CD4-positive, alpha-beta T cell treated with Interleukin-6 for 4 hours (primary cell): ENCODE data around the gene ZNF91.
"Not testable (repeated sequence)": the region's sequence is repeated elsewhere in the genome, so short reads cannot be mapped to it uniquely, and the experiment has no call there.

Experiments
- DNase-seq: peaks from one replicate; pipeline ENCODE4 v3.0.0-alpha.2; 2020; ENCODE audit warnings: mixed read lengths

Gene ZNF91

DNA sequence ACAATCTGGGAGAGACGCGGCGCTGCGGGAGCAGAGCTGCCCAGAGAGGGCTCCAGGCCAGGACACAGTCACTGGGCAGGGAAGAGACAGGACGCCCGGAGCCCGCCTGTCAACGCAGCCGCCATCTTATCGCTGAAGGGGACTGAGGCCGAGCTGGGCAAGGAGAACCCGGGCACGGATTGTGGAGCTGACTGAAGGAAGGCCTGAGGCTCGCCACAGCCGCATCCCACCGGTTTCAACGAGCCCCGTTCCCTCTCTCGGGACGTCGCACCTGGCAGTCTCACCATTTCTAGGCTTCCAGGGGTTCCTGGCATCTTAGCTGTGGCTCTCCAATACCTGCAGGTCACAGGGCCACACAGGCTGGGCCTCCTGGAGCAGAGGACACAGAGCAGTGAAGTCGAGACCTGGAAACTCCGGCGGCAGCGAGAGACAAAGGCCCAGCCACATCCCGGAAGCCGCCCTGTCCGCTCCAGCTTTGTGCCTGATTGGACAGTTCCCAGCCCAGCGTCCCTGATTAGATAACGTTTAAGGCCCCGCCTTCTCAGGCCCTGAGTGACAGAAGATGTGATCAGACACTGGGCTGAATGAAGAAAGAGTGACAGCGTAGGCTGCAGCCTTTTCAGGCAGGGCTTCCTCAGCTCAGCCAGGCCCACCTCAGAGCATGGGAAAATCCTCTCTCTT lies at the start of gene ZNF91:
ZNF91 (minus strand) TSS at position 431 of the 681 bp plus-strand sequence; CDS start at position 314, 117 bp downstream.
- peak; percentile 92 for DNase-seq

DNA sequence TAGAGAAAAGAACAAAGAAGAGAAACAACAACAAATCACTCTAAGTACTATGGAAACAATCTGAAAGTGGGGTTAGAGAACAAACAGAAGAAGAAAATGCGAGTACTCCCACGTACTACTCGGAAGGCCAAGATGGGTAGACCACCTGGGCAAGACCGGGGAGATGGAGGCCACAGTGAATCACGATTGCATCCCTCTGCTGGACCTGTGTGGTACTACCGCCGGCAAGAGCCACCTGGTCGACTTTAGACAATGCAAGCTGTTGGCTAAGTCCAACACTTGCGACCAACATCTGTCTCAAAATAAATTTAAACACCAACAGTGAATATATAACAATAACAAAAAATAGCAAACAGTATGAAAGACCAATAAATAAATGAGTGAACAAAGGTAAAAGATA lies 45.5 kb upstream of the ZNF91 start:
- no peak for DNase-seq

DNA sequence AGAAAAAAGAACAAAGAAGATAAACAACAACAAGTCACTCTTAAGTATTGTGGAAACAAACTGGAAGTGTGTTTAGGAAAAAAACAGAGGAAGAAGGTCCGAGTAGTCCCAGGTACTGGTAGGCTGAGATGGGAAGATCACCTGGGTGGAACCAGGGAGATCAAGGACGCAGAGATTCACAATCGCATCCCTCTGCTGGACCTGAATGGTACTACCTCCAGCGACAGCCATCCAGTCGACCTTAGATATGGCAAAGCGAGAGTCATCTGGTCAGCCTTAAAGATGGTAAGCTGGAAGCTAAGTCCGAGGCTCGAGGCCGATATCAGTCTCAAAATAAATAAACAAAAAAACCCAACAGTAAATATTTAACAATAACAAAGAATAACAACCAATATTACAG lies 44.9 kb upstream of the ZNF91 start:
- DNase-seq = no peak

DNA sequence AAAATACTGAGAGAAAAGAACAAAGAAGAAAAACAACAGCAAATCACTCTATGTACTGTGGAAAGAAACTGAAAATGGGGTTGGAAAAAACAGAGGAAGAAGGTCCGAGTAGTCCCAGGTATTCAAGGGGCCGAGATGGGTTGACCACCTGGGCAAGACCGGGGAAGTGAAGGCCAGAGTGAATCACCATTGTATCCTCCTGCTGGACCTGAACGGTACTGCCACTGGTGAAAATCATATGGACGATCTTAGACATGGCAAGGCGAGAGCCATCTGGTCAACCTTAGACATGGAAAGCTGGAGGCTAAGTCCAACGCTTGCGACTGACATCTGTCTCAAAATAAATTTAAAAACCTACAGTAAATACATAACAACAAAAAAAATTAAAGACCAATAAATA lies 44.4 kb upstream of the ZNF91 start:
- DNase-seq = no peak

DNA sequence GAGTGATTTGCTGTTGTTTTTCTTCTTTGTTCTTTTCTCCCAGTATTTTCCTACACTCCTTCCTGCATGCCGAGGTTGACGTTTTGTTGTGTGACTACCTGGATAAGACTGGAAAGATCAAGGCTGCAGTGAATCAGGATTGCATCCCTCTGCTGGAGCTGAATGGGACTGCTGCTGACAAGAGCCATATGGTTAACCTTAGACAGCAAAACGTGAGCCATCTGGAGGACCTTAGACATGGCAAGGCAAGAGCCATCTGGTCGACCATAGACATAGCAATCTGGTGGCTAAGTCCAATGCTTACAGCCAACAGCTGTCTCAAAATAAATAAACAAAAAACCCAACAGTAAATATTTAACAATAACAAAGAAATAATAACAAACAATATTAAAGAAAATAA lies 42.6 kb upstream of the ZNF91 start:
- DNase-seq = no peak

DNA sequence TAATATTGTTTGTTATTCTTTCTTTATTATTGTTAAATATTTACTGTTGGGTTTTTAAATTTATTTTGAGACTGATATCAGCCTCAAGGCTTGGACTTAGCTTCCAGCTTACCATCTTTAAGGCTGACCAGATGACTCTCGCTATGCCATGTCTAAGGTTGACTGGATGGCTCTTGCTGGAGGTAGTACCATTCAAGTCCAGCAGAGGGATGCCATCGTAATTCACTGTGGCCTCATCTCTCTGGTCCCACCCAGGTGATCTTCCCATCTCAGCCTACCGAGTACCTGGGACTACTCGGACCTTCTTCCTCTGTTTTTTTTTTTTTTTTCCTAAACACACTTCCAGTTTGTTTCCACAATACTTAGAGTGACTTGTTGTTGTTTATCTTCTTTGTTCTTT lies 41.7 kb upstream of the ZNF91 start:
- no peak for DNase-seq

DNA sequence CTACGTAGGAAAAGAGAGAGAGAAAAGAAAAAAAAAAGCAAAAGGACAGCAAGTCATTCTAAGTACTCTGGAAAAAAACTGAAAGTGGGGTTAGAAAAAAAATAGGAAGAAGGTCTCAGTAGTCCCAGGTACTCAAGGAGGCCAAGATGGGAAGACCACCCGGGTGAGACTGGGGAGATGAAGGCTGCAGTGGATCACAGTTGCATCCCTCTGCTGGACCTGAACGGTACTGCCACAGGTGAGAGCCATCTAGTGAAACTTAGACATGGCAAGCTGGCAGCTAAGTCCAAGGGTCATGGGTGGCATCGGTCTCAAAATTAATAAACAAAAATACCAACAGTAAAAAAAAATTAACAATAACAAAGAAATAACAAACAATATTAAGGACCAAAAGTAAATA lies 41.0 kb upstream of the ZNF91 start:
- DNase-seq = no peak

DNA sequence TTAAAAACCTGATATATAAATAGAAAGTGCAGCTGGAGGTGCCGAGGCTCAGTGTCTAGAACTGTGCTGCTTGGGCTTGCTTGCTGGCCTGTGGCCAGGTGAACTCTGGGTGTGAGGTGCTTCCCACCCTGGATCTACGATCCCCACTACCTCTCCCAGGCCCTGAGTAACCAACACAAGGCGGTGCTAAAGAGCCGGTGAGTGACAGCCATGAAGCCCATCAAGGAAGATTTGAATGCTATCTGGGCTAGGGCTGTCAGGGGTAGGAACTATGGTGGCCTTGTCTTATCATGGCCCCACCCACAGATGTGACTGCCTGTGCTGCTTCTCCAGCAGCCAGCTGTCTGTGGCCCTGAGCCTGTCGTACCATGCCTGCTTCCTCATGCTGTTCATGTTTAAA lies 25.6 kb upstream of the ZNF91 start:
- DNase-seq = no peak

DNA sequence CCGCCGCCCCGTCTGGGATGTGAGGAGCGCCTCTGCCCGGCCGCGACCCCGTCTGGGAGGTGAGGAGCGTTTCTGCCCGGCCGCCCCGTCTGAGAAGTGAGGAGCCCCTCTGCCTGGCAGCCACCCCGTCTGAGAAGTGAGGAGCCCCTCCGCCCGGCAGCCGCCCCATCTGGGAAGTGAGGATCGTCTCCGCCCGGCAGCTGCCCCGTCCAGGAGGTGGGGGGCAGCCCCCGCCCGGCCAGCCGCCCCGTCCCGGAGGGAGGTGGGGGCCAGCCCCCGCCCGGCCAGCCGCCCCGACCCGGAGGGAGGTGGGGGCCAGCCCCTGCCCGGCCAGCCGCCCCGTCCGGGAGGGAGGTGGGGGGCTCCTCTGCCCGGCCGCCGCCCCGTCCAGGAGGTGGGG lies 24.0 kb upstream of the ZNF91 start:
- not testable (repeated sequence) for DNase-seq

DNA sequence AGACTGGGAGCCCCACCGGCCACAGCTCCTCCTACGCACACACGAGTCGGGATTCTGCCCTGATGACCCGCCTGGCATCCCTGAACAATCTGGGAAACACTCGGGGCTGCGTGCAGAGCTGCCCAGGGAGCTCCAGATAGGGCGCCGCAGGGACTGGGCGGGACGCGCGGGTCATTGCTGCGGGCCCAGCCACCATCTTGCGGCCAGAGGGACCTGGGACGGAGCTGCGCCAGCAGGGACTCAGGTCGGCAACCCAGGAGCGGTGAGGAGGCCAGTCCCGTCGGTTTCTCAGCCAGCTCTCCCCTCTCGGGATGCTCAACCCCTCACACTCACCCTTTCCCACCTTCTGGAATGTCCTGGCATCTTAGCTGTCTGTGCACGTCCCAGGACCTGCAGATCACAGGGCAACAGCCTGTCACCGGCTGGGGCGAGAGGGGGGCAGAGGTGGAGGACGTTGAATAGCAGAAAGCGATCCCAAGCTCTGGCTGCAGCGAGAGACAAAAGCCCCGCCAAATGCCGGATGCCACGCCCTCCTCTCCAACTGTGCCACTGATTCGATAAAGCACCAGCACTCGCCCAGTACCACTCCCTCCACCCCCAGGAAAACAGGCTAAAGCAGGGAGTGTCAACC lies 20.4 kb upstream of the ZNF91 start:
- peak; percentile 19 for DNase-seq

DNA sequence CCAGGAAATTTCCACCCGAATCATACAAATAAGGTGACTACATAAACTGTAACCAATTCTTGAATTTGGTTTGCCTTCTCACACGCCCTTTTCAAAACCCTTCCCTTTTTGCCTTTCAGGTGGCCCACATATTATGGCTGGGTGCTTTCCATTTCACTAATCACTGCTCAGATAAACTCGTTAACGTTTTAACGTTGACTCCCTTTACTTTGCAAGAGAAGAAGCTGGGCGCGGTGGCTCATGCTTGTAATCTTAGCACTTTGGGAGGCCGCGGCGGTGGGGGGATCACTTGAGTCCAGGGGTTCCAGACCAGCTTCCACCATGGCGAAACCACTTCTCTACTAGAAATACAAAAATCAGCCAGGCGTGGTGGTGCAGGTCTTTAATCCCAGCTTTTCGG lies 19.8 kb upstream of the ZNF91 start:
- no peak for DNase-seq

DNA sequence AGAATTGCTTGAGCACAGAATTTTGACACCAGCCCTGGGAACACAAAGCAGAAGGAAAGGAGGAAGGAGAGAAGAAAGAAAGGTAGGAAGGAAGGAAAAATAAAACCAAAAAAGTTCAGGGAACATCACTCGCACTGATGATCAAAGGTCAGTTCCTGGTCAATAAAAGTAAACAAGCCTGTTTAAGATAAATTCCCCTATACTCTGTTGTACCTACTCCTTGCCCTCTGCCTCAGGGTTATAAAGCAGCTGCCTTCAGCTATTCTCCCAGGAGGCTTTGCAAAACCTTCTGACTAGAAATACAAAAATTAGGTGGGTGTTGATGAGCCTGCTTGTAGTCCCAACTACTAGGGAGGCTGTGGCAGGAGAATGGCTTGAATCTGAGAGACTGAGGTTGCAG lies 14.9 kb upstream of the ZNF91 start:
- DNase-seq = no peak

DNA sequence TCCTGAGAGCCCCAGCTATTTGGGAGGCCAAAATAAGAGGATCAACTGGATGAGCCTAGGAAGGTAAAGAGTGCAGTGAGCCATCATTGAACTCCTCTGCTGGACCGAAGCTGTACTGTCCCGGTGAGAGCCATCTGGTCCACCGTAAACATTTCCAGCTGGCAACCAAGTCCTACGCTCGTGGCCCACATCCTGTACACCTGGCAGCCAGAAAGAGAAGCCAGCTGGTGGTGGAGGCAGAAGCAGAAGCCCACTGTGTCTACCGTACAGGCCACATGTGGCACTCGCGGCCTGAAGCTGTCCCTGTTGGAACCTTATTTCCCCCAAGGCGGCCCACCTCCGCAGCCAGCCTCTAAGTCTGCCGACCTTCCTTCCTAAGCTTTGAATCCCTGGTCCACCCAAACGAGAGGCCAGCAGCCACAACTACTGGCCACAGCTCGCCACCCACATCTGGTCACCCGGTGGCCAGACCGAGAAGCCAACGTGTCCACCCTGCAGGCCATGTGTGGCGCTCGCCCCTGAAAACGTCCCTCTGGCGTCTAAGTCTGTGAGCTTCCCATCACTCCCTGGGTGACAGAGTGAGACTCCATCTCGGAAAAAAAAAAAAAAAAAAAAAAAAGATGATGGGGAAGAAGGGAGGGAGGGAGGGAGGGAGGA lies 14.2 kb upstream of the ZNF91 start:
- DNase-seq = no peak

DNA sequence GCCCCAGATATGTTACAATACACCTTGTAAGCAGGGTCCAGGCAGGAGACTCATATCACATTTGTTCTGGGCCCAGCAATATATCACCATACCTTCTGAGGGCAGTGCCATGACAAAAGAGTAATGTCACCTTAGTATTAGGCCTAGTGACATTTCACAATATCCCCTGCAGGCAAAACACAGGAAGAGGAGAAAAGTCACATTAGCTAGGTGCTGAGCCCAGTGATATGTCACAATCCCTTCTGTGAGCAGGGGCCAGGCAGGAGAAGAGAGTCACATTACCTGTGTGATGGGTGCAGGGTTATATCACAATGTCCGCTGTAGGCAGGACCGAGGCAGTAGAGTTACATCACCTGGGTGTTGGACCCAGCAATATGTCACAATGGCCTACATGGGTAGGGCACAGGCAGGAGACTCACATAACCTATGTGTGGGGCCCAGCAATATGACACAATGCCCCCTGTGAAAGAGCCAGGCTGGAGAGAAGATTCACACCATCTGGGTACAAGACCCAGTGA lies 12.4 kb upstream of the ZNF91 start:
- DNase-seq = no peak

DNA sequence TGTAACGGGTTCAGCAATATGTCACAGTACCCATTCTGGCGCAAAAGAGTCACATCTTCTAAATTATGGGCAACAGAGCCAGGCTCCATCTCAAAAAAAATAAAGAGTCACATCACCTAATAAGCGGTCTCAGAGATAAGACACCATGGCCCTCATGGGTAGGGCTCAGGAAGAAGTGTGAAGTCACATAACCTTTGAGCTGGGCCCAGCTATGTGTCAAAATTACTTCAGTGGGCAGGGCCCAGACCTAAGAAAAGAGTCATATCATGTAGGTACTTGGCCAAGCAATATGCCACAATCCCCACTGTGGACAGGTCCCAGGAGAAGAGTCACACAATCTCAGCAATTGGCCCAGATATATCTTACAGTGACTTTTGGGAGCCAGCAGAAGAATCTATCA lies 11.4 kb upstream of the ZNF91 start:
- DNase-seq = no peak

DNA sequence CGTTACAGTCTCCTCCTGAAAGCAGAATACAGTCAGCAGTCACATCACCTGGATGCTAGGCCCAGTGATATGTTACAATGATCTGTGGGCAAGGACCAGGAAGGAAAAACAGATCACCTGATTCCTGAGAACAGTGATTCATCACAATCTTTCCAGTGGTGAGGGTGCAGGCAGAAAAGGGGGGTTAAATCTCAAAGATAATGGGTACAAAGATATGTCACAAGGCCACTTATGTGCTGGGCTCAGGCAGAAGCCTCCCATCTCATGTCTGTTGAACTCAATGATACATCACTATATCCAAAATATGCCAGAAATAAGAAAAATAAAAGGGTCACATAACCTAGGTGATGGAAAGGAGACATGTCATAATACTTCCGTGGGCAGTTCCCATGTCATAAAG lies 10.8 kb upstream of the ZNF91 start:
- no peak for DNase-seq

DNA sequence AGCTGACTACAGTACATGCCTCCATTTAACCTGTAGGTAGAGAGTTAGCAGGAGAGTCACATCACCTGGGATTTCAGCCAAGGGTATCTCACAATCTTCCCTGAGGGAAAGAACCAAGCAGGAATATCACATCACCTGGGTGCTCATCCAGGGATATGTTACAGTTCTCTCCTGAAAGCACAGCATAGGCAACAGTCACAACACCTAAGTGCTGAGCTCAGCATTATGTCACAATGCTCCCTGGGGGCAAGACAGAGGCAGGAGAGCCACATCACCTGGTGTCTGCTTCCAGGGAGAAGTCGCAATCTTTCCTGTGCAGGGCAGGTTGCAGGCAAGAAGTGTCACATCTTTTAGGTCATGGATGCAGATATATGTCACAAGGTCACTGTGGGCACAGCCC lies 9.4 kb upstream of the ZNF91 start:
- DNase-seq = no peak

DNA sequence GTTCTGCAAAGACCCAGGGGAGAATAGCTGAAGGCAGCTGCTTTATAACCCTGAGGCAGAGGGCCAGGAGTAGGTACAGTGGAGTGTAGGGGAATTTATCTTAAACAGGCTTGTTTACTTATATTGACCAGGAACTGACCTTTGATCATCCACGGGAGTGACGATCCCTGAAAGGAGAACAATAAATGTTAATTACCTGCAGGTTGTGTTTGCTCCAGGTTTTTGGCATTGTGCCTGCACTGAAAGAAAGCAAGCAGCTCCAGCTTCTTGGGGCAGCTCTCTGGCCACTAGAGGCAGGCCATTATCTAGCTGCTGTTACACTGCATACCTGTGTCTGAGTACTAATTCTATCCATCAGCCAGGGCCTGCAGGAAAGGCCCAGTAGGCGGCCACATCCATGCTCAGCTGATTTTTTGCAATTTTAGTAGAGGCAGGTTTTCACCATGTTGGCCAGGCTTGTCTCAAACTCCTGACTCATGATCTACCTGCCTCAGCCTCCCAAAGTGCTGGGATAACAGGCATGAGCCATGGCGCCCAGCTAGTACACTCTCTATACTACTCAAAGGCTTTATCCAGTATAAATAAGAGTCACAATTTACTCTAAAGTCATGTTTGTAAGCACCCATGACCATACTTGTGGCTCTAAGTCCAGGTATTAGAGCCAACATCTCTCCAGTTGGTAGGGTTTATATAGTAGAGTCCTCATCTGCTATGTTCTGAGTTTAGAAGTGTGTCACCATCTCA lies 8.5 kb upstream of the ZNF91 start:
- DNase-seq = no peak

DNA sequence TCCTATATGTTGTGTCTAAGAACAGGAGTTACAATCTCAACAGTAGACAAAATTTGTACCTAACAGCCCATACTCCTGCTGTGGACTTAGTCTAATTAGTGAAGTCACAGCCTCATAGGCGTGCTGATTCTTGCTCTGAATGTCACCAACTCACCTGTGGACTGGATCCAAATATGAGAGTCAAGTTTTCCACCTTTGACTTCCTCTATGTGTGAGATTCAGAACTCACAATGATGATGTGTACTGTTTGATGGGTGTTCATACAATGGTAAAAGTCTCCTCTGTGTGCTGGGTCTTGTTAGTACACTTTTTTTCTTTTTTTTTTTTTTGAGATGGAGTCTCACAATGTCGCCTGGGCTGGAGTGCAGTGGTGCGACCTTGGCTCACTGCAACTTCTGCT lies 7.8 kb upstream of the ZNF91 start:
- no peak for DNase-seq

DNA sequence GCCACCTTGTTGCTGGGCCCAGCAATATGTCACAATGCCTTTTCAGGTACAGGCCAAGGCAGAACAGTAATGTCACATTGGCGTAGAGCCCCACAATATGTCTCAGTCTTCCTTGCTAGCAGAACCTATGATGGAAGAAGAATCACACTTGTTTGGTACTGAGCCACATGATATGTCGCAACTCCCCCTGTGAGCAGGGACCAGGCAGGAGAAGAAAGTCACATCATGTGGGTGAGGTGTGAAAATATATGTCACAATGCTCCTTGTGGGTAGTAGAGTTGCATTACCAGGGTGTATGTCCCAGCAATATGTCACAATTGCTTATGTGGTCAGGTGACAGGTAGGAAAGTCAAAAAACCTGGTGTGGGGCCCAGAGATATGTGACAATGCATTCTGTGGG lies 7.1 kb upstream of the ZNF91 start:
- no peak for DNase-seq

DNA sequence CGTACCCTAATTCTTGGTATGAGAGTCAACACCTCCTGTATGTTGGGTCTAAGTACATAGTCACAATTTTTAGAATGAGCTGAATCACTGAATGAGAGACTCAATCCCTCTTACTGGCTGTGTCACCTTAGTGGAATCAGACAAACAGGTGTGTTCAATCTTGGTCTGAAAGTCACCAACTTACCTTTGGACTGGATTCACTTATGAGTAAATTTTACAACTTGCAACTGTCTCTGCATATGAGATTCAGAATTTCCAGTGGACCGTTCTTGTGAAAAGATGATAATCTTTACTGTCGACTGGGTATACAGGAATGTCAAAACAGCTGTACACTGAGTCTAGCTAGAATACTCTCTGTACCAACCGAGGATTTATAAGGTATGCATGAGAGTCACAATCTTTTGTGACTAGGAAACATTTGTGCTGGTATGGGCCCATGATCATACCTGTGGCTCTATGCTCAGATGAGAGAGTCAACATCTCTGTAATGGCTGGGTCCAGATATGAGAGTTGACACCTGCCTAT lies 5.9 kb upstream of the ZNF91 start:
- DNase-seq = no peak

DNA sequence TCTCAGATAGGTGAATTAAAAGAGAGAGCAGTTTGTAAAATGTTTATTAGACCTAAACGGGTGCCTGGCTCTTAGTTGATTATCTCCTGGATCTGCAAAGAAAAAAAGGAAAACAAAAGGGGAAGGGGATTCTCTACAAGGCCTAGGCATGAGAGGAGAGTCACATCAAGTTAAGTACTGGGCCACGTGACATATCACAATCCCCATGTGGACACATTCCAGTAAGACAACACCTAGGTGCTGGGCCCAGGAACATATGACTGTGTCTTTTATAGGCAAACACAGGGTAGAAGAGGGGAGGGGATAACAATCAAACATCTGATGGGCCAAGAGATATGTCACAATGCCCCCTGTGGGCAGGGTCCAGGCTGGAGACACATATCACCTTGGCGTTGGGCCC lies 4.2 kb upstream of the ZNF91 start:
- no peak for DNase-seq

DNA sequence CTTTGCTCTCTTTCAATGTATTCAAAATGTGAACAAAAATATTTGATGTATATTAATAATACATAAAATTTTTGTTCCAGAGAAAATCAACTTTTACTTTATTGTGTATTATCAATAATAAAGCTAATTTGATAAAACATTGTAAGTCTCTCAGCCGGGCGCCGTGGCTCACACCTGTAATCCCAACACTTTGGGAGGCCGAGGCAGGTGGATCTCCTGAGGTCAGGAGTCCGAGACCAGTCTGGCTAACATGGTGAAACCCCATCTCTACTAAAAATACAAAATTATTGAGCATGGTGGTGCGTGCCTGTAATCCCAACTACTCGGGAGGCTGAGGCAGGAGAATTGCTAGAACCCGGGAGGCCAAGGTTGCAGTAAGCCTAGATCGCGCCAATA lies 449 bp upstream of the ZNF91 start:
- not testable (repeated sequence) for DNase-seq
